Measurements from ENCODE around the gene GNPTAB. TPM values are rescaled to one million over a fixed set of nuclear protein-coding genes. Genes with fewer than 3 reads are reported as not detected.

Gene GNPTAB
- total RNA-seq, 1 donor from 2014 or later: 47.6 TPM

- Mint-ChIP-seq H3K36me3 (ENCODE audit: low read depth, unreplicated experiment) (no peaks in the 10 kb centered on the region), H3K4me1 (ENCODE audit: unreplicated experiment) (peaks cover 16% of the 10 kb centered on the region), H3K4me3 (ENCODE audit: unreplicated experiment) (no peak overlapping the region), H3K27ac (ENCODE audit: unreplicated experiment) (no peak overlapping the region), H3K27me3 (ENCODE audit: unreplicated experiment) (peaks cover 4% of the 10 kb centered on the region), H3K9me3 (ENCODE audit: unreplicated experiment) (no peaks in the 10 kb centered on the region)
- TF ChIP-seq CTCF (IDR thresholded peaks at IDR 0.05; ENCODE audit: unreplicated experiment): no peak
- DNase-seq (ENCODE audit: low spot score): no peak
These were observed 22.2 kb upstream of the GNPTAB start for GRCh38 chr12:101852998-101853397.

- Mint-ChIP-seq H3K27ac (ENCODE audit: unreplicated experiment) (no peak overlapping the region), H3K36me3 (ENCODE audit: low read depth, unreplicated experiment) (no peaks in the 10 kb centered on the region), H3K4me1 (ENCODE audit: unreplicated experiment) (peaks cover 5% of the 10 kb centered on the region), H3K9me3 (ENCODE audit: unreplicated experiment) (no peaks in the 10 kb centered on the region), H3K4me3 (ENCODE audit: unreplicated experiment) (no peak overlapping the region), H3K27me3 (ENCODE audit: unreplicated experiment) (peaks cover 4% of the 10 kb centered on the region)
- DNase-seq (ENCODE audit: low spot score): no peak
- no peak for TF ChIP-seq CTCF (IDR thresholded peaks at IDR 0.05; ENCODE audit: unreplicated experiment)
These were observed 19.4 kb upstream of the GNPTAB start for GRCh38 chr12:101850199-101850598.

- DNase-seq (ENCODE audit: low spot score): no peak
- Mint-ChIP-seq H3K9me3 (ENCODE audit: unreplicated experiment) (no peaks in the 10 kb centered on the region), H3K27ac (ENCODE audit: unreplicated experiment) (no peak overlapping the region), H3K27me3 (ENCODE audit: unreplicated experiment) (no peaks in the 10 kb centered on the region), H3K4me1 (ENCODE audit: unreplicated experiment) (no peaks in the 10 kb centered on the region), H3K36me3 (ENCODE audit: low read depth, unreplicated experiment) (no peaks in the 10 kb centered on the region), H3K4me3 (ENCODE audit: unreplicated experiment) (no peak overlapping the region)
- no peak for TF ChIP-seq CTCF (IDR thresholded peaks at IDR 0.05; ENCODE audit: unreplicated experiment)
These were observed 16.6 kb upstream of the GNPTAB start for GRCh38 chr12:101847325-101847724.

- Mint-ChIP-seq H3K36me3 (ENCODE audit: low read depth, unreplicated experiment) (no peaks in the 10 kb centered on the region), H3K4me3 (ENCODE audit: unreplicated experiment) (no peak overlapping the region)
- no peak for TF ChIP-seq CTCF (IDR thresholded peaks at IDR 0.05; ENCODE audit: unreplicated experiment)
These were observed 14.5 kb upstream of the GNPTAB start for GRCh38 chr12:101845137-101845711.

GRCh38 chr12:101841069-101841468 lies 10.3 kb upstream of the GNPTAB start:
- H3K36me3 Mint-ChIP-seq (ENCODE audit: low read depth, unreplicated experiment): no peaks in the 10 kb centered on the region
- no peak for TF ChIP-seq CTCF (IDR thresholded peaks at IDR 0.05; ENCODE audit: unreplicated experiment)
- H3K27ac Mint-ChIP-seq (ENCODE audit: unreplicated experiment): no peak overlapping the region

More at GRCh38 chr12:101845137-101845711, 14.5 kb upstream of the GNPTAB start:
- Mint-ChIP-seq H3K4me1 (ENCODE audit: unreplicated experiment) (no peaks in the 10 kb centered on the region), H3K27me3 (ENCODE audit: unreplicated experiment) (no peaks in the 10 kb centered on the region), H3K9me3 (ENCODE audit: unreplicated experiment) (no peaks in the 10 kb centered on the region), H3K27ac (ENCODE audit: unreplicated experiment) (no peak overlapping the region)
- DNase-seq (ENCODE audit: low spot score): no peak

More at GRCh38 chr12:101841069-101841468, 10.3 kb upstream of the GNPTAB start:
- Mint-ChIP-seq H3K27me3 (ENCODE audit: unreplicated experiment) (peaks cover 3% of the 10 kb centered on the region), H3K4me3 (ENCODE audit: unreplicated experiment) (no peak overlapping the region), H3K9me3 (ENCODE audit: unreplicated experiment) (no peaks in the 10 kb centered on the region), H3K4me1 (ENCODE audit: unreplicated experiment) (peaks cover 4% of the 10 kb centered on the region)
- DNase-seq (ENCODE audit: low spot score): no peak

Data from endothelial cell (in vitro differentiated cells).